VCaP (cell line): ENCODE measurements around the gene HOXA2.

Source experiments
- H3K27ac ChIP-seq: fragments of 450-650 bp; 2 replicates; pipeline ENCODE4 v1.5.1; 2017
- TF ChIP-seq, protein P1 (sequence below): fragments of 450-650 bp; conservative IDR thresholded peaks from 2 replicates; pipeline ENCODE4 v1.5.1; 2017; ENCODE audit warnings: mild to moderate bottlenecking, moderate library complexity

HOXA2 gene

DNA sequence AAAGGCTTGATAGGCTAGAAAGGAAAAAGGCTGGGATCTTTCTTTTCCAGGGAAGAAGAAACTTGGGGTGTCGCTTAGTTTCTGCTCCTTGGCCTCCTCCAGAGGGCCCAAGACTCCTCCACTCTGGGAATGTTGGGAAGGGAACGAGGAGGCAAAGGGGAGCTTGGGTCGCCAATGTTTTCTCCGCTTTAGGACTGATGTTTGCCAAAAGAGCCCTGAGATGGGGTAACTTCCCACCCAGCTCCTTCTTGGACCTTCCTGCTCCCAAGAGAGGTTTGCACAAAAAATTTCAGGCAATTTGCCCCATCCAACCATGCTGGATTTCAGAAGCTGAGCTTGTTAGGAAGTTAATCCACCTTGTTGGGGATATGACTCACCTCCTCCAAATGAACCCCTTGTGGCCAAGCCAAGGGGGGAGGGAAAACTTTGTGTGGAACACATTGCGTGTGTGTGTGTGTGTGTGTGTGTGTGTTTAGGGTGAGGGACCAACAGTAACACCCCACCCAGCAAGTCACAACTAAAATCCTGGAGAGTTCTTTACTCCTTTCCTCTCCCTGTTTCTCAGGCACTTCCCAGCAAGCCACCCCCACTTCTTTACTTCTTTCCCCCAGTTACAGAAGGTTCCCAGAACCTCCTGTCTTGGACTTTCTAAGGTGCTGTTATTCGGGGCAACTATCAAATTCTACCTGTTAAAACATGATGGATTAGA, 8.7 kb upstream of the HOXA2 start:
- H3K27ac ChIP-seq = no peak overlapping the region
- TF ChIP-seq, protein P1, sequence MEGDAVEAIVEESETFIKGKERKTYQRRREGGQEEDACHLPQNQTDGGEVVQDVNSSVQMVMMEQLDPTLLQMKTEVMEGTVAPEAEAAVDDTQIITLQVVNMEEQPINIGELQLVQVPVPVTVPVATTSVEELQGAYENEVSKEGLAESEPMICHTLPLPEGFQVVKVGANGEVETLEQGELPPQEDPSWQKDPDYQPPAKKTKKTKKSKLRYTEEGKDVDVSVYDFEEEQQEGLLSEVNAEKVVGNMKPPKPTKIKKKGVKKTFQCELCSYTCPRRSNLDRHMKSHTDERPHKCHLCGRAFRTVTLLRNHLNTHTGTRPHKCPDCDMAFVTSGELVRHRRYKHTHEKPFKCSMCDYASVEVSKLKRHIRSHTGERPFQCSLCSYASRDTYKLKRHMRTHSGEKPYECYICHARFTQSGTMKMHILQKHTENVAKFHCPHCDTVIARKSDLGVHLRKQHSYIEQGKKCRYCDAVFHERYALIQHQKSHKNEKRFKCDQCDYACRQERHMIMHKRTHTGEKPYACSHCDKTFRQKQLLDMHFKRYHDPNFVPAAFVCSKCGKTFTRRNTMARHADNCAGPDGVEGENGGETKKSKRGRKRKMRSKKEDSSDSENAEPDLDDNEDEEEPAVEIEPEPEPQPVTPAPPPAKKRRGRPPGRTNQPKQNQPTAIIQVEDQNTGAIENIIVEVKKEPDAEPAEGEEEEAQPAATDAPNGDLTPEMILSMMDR = no peak

DNA sequence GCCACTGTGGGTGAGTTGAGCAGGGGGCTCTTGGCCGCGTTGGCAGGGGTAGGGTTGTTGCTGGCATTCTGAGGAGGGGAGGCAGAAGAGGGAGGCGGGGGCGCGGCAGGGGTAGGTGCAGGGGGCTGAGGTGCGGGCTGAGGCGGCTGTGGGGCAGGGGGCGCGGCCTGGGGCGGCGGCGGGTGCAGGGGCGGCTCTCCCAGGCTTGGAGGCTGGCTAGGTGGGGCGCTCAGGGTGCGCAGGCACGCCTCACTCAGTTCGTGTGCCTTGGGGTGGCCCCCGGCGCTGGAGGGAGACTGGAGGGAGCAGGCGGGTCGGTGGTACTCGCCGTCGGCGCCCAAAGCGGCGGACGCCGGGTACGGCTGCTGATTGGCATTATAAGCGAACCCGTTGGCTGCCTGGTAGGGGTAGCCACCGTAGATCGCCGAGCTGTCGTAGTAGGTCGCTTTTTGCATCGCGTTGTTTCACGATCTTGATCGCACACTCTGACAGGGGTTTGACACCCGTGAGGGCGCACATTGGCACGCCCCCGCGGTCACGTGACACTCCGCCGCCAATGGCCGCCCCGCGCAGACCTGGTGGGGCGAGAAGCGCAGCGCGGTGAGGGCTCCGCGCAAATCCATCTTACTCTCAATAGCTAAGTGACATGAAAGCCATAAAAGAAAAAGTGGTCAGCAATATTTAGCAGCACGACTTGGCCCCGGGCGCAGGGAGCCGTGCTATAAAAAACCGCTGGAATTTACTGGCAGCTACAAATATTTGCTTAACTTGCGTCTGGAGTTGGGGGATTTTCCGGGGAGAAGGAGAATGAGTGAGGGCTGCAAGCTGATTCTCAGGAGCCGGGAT, 7.9 kb upstream of the HOXA2 start:
- TF ChIP-seq, protein P1 = no peak
- no peak overlapping the region for H3K27ac ChIP-seq

DNA sequence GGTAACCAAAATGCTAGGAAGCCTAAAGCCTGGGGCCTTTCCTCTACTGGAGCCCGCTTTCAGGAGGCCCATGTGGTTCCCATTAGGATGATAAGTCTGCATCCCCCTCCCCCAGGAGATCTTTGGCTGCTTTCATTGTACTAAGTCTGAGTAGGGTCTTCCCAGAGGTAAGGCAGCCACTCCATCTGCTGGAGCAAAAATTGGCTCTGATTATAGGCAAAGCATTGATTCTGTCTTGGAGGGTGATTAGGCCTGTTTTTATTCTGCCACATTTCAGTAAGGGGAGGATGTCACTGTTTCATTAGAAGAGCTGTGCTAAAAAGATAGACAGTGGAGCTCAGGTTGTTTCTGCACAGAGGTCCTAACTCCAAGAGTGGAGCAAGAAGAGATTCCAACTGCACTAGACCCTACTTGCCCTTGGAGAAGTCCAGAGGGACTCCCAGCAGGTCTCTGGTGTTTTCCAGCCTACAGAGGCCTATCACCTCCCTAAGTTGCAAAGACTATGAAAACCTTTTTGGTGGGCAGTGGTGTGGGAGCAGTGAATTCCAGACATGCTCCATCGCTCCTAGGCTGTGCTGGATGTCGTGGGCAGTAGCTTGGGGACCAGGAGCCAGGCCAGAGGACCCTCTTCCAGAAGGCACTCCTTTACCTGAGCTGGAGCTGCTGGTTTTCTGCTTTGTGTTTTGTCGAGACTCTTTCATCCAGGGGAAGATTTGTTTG, 7.1 kb upstream of the HOXA2 start:
- TF ChIP-seq, protein P1 = no peak
- no peak overlapping the region for H3K27ac ChIP-seq

DNA sequence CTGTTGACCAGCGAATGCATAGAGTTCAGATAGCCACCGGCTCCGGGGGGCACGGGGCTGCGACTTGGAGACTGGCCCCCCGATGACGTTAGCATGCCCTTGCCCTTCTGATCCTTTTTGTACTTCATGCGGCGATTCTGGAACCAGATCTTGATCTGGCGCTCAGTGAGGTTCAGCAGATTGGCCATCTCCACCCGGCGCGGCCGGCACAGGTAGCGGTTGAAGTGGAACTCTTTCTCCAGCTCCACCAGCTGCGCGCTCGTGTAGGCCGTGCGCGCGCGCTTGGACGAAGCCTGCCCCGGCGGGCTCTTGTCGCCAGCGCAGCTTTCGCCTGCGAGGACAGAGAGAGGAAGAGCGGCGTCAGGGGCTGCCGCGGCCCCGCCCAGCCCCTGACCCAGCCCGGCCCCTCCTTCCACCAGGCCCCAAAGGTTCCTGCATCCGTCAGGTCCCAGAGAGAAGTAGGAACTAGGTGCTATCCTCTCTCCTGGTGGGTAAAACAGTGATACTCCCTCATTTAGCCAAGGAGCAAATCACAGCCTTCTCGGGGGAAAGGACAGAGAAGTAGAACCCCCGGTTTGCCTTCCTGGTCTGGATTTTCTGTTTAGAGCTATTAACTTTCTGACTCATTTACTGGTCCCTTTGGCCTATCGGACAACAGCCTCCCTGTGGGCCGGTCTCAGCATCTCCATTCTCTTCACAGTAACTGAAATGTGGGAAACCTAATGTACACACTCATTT, 6.1 kb upstream of the HOXA2 start:
- TF ChIP-seq, protein P1 = no peak
- H3K27ac ChIP-seq = no peak overlapping the region

DNA sequence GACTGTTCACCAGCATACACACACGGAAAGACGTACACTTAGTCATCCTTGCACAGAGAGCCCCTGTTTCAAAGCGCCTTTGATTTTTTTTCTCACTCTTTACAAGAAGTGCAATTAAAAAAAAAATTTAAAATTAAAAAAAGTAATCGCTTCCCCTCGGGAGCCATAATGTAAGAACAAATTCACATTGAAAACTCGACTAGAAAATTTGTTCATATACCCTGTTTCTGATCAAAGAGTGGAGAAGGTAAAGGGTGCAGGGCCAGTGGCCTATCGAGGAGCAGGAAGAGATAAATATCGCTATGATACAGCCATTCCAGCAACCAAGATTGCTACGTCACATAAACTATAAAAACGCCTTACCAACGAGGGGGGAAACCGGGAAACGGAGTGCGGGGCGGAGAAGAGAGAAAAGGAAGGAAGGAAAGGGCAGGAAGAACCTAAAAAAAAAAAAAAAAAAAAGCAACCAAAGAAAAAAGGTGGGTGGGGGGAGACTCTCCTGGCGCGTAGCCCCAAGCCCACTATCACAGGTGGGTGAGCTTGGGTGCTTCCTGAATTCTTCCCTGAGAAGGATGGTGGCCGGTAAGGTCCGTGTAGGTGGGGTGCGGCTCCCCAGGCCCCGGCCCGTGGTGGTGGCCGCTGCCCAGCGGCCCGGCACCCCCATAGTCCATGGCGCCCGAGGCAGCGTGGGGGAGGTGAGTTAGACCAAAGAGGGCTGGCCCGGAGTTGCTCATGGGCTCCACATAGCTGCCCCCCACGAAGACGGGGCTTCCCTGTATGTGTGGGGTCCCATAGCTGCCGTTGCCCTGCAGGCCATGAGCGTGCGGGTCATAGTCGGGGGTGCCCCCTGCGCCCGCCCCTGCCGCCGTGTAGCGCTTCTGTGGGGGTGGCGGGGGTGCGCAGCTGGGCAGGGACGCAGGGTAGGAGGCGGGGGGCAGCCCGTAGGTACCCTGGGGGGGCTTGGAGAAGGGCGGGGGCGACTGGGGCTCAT, 5.2 kb upstream of the HOXA2 start:
- TF ChIP-seq, protein P1 = no peak
- no peak overlapping the region for H3K27ac ChIP-seq

DNA sequence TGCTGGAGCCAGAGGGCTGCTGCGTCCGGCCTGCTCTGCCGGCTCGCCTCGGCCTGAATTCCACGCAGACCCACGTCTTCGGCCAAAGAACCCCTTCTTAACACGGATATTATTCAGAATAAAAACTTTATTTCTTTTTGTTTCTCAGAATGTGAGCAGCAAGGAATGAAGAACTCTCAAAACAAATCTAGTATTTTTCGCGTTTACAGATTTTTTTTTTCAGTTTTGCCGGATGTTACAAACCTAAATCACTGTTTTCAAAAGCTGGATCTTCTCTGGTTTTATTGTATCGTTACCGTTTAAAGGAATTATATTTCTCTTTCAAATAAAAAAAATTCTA, 4.4 kb upstream of the HOXA2 start:
- TF ChIP-seq, protein P1 = no peak
- H3K27ac ChIP-seq = no peak overlapping the region
